ENCODE data around the gene HHAT.

HHAT gene

GRCh38 chr1:210676539-210676938, 347.8 kb downstream of the HHAT start:
- no peak for DNase-seq
- intact Hi-C loops (cut with DNase I) = no loop called here

GRCh38 chr1:210677533-210677932, 348.8 kb downstream of the HHAT start:
- DNase-seq = no peak
- intact Hi-C loops (cut with DNase I) = no loop called here

- DNase-seq = no peak
- intact Hi-C loops (cut with DNase I) = no loop called here
These were observed 349.6 kb downstream of the HHAT start for GRCh38 chr1:210678306-210678705.

- no peak for DNase-seq
- intact Hi-C loops (cut with DNase I) = no loop called here
These were observed 352.5 kb downstream of the HHAT start for GRCh38 chr1:210681158-210681557.

GRCh38 chr1:210683403-210684047, 354.8 kb downstream of the HHAT start:
- intact Hi-C loops (cut with DNase I) = no loop called here
- DNase-seq = no peak

- no peak for DNase-seq
- intact Hi-C loops (cut with DNase I) = no loop called here
These were observed 356.0 kb downstream of the HHAT start for GRCh38 chr1:210684466-210685294.

- intact Hi-C loops (cut with DNase I) = no loop called here
- no peak for DNase-seq
These were observed 356.6 kb downstream of the HHAT start for GRCh38 chr1:210685295-210685650.

- DNase-seq = no peak
- intact Hi-C loops (cut with DNase I) = no loop called here
These were observed 358.1 kb downstream of the HHAT start for GRCh38 chr1:210686841-210687240.

GRCh38 chr1:210687582-210688279, 359.0 kb downstream of the HHAT start:
- intact Hi-C loops (cut with DNase I) = no loop called here
- peak in 34 of 42 donors; percentile 20 to 87 (median 48) for DNase-seq

- intact Hi-C loops (cut with DNase I) = no loop called here
- DNase-seq = no peak
These were observed 360.0 kb downstream of the HHAT start for GRCh38 chr1:210688512-210689234.

- DNase-seq = no peak
- intact Hi-C loops (cut with DNase I) = no loop called here
These were observed 361.1 kb downstream of the HHAT start for GRCh38 chr1:210689826-210690225.

GRCh38 chr1:210690236-210690635, 361.5 kb downstream of the HHAT start:
- intact Hi-C loops (cut with DNase I) = no loop called here
- no peak for DNase-seq

- peak in 3 of 42 donors; percentile 24 to 55 (median 32) for DNase-seq
- intact Hi-C loops (cut with DNase I) = no loop called here
These were observed 362.4 kb downstream of the HHAT start for GRCh38 chr1:210691039-210691610.

GRCh38 chr1:210692796-210693195, 364.1 kb downstream of the HHAT start:
- DNase-seq = peak in 3 of 42 donors; percentile 22 to 36 (median 24)

GRCh38 chr1:210695026-210695425, 366.3 kb downstream of the HHAT start:
- DNase-seq = no peak
- intact Hi-C loops (cut with DNase I) = no loop called here

More at GRCh38 chr1:210692796-210693195, 364.1 kb downstream of the HHAT start:
- intact Hi-C loops (cut with DNase I) = no loop called here

GRCh38 chr1:210696709-210697108, 368.0 kb downstream of the HHAT start:
- no peak for DNase-seq
- intact Hi-C loops (cut with DNase I) = no loop called here

GRCh38 chr1:210697185-210697584, 368.5 kb downstream of the HHAT start:
- intact Hi-C loops (cut with DNase I) = no loop called here
- DNase-seq = no peak

GRCh38 chr1:210698661-210699060, 370.0 kb downstream of the HHAT start:
- intact Hi-C loops (cut with DNase I) = no loop called here
- no peak for DNase-seq

- intact Hi-C loops (cut with DNase I) = no loop called here
- DNase-seq = no peak
These were observed 371.4 kb downstream of the HHAT start for GRCh38 chr1:210700083-210700482.

Data from head of caudate nucleus (tissue), 42 donors.